ENCODE data around the gene SLC6A7.

The SLC6A7 gene

DNA sequence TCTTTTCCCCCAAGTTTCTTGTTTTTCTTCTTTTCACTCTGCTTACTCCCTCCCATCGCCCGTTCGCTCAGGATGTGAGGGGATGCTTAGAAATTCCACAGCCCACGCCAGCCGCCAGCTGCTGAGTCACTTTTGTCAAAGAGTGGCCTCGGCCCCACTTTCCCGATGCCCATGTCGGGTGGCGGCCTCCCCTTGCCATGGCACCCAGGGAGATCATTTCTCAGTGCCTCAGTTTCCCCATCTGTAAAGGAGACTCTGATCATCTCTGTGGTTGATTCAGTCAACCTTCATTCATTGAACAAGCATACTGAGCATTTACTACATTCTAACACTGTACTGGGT is 33.9 kb upstream of the SLC6A7 start:
- DNase-seq: no peak

GRCh38 chr5:150156540-150156939 is 33.3 kb upstream of the SLC6A7 start:
- DNase-seq: no peak

GRCh38 chr5:150157168-150157567 is 32.7 kb upstream of the SLC6A7 start:
- DNase-seq: no peak

DNA sequence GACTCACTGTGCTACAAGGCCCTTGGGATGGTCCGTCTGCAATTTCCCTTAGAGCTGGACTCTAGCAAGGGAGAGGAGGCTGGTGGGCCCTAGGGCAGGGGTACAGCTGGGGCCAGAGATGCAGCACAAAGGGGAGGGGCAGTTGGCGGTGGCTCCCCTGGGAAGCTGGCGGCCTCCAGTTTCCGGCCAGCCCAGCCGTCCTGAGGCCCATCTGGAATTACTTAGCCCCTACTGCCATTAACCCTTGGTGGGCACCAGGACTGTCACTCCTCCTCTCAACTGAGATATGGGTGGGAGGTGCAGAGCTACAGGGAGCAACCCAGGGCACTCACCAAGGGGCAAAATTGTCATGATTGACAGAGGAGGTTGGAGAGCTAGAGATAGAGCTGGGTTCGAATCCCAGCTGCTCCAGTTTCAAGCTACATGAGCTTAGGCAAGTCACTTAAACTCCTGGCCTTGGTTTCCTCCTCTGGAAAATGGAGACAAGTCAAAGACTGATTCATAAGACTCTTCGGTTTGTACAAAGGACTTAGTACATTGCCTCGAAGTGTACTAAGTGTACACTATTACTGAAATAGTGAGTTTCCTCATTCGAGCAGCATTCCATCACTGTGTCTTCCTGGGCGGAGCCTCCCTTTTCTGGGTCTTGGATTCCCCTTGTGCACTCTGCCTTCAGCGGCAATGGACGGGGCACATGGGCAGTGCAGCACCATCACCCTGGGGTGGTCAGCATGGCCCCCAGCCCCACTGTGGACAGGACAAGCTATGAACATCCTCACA is 31.5 kb upstream of the SLC6A7 start:
- DNase-seq: no peak

DNA sequence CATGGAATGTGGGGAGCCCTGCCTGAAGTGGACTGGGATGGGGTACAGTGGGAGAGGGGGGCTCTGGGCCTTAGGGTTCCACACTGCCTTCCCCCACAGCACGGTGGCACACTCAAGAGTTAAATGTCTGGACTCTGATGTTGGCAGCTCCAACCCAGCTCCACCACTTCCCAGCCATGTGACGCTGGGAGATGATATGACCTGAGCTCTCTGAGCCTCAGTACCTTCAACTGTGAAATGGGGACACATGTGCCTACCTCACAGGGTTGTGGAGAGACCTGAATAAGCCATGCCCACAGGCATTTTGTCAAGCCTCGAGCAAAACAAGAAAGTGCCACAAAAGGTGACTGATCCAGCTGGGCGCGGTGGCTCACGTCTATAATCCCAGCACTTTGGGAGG is 30.8 kb upstream of the SLC6A7 start:
- DNase-seq: no peak

GRCh38 chr5:150159741-150160179 is 30.1 kb upstream of the SLC6A7 start:
- no peak for DNase-seq

DNA sequence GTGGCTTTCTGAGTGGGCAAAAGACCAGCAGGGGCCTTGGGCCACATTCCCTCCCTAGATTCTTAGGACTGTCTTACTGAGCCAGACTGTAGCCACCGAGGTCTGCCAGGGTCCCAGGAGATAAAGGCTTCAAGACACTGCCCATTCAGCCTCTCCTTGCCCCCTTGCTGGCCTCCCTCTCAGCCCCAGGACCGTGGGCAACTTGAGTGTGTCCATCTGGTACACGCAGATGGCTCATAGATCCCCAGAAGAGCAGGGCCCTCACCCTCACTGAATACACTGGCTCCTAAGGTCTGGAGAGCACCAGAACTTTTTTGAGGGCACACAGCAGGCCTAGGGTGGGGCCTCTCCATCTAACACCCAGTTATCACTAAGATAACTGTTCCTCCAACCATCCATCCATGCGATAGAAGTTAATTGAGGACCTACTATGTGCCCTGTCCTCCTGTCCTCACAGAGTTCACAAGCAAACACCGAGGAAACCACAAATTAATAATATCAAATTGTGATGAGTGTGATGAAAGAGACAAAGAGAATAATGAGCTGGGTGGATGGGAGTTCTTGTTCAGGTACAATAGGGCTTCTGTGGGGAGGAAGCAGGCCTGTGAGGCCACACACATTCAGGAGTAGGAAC is 29.3 kb upstream of the SLC6A7 start:
- no peak for DNase-seq

DNA sequence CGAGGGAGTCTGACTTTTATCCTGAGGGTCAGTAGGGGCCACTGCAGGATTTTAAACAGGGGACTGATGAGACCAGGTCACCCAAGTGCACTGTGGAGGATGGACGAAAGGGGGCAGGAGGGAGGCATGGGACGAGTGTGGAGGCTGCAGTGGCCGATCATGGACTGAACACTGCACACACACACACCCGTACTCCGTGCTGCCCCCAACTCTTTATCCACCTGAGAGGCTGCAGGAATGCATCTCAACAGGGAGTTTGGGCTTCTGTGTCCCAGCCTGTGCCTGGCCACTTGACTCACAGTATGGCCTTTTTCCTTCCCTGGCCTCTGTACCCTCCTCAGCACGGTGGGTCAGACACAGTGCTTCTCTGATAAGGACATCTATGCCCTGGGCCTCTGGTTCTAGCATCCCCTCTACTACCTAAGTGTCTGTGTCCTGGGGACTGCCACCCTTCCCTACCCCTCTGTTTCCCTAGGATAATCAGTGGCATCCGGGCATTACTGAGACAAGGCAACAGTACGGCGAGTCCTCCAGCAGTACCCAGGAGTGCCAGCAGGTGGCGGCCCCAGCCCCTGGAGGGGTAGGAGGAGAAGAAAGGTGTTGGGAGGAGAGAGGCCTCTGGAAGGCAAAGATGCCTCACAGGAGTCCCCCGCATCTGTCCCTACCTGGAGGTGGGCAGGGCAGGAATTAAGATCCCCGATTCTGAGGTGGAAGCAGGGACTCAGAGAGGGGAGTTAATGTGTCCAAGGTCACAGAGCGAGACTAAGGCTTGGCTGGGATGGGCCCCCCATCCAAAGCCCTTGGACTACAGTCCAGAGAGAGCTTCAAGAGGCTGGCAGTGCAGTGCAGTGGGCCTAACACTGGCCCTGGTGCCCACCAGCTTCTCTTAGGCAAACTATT is 28.4 kb upstream of the SLC6A7 start:
- DNase-seq: peak; percentile 94

GRCh38 chr5:150162142-150162513 is 27.7 kb upstream of the SLC6A7 start:
- DNase-seq: no peak

GRCh38 chr5:150163035-150163434 is 26.8 kb upstream of the SLC6A7 start:
- no peak for DNase-seq

- no peak for DNase-seq
Measured at GRCh38 chr5:150163547-150164059, 26.3 kb upstream of the SLC6A7 start.

- DNase-seq: no peak
Measured at GRCh38 chr5:150164211-150164980, 25.5 kb upstream of the SLC6A7 start.

DNA sequence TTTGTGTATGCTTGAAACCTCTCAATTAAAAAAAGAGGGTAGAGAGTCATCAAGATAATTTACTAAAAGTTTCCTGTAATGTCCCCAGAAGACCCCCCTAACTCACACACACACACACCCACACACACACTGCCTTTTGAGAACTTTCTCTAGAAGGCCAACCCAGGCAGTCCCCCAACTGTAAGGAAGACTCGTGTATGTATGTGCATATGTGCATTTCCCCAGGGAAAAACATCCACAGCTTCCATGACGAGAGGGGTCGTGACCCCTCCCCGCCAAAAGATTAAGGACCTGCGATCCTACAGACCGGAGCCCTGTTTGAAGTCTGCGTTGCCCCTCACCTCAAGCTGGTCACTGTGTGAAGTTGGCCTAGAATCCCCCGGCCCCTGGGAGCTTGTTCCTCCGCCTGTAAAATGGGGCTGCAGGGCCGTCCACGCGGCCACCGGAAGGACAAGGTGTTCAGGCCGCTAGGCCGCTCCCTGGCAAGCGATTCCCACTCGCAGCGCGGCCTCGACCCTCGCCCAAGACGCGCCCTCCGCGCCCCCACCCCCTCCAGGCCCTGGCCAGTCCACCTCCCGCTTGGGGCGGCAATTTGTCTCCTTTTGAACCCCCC is 23.7 kb upstream of the SLC6A7 start:
- DNase-seq: no peak

GRCh38 chr5:150166650-150167511 is 23.0 kb upstream of the SLC6A7 start, which contains the start of gene CDX1:
Gene CDX1, plus strand, starts transcription at chr5:150166778. Its CDS starts 99 bp downstream, at chr5:150166877.
- no peak for DNase-seq

- no peak for DNase-seq
Measured at GRCh38 chr5:150167512-150167850, 22.4 kb upstream of the SLC6A7 start.

- DNase-seq: no peak
Measured at GRCh38 chr5:150167908-150168307, 22.0 kb upstream of the SLC6A7 start.

GRCh38 chr5:150168864-150169263 is 21.0 kb upstream of the SLC6A7 start:
- DNase-seq: no peak

DNA sequence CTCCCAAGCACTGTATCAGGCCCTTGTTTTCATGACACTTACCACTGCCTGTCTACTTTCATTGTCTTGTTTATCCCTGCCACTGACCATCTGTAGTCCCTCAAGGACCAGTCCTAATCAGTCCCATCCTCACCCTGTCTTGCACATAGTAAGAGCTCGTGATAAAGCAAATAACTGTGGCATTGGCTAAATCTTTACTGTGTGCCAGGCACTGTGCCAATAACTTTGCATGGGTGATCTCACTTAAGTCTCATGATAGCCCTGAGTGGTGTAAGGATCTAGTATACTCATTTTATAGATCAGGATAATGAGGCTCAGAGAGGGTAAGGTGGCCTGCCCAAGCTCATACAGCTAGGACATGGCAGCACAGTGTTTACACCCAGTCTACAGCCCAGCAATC is 17.7 kb upstream of the SLC6A7 start:
- DNase-seq: no peak

GRCh38 chr5:150172556-150172955 is 17.3 kb upstream of the SLC6A7 start:
- no peak for DNase-seq

DNA sequence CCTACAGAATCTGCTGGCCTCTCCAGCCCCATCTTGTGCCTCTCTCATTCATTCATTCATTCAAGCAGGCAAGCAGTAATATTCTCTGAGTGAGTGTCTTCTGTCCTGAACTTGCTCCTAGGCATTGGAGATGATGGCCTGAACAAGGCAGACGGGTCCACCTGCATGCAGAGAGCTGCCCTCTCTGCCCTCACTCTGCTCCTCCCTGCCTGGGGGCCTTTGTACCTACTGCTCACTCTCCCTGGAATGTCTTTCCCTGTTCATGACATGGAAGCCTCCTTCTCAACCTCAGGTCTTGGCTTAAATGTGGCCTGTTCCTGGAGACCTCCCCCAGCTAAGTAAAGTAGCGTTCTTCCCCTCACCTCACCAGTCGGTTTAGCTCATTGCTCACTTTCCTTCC is 16.7 kb upstream of the SLC6A7 start:
- DNase-seq: no peak

DNA sequence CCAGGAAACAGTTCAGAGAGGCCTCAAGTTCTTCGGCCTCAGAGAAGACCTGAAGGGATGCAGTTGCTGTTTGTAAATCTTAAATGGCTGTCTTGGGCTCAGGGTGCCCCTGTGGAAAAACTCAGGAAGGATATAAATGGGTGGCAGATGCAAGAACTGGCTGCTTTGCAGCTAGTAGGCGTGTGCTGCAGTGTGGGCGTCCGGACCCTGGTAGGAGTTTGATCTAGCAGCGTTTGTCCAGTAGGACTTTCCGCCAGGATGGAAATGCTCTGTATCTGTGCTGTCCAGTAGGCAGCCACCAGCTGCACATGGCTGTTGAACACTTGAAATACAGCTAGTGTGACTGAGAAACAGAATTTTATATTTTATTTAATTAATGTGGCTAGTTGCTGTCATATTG is 15.6 kb upstream of the SLC6A7 start:
- no peak for DNase-seq

All from 8988T (cell line).